Ammon's horn (tissue), 1 donor: Measurements from ENCODE around the gene ETV3.
A peak's percentile ranks its signal among the peaks of the same experiment; 100 is the strongest.
"Not testable (repeated sequence)": the region's sequence is repeated elsewhere in the genome, so short reads cannot be mapped to it uniquely, and the experiment has no call there.

Experiments used
- DNase-seq: peaks from one replicate; pipeline ENCODE4 v3.0.0-alpha.2; 2016; ENCODE audit warnings: low spot score

The ETV3 gene

GRCh38 chr1:157138220-157139051, at the start of gene ETV3:
TSS of gene ETV3 (minus strand) at chr1:157138395. CDS start at chr1:157136352, 2,043 bp downstream.
- peak; percentile 93 for DNase-seq

DNA sequence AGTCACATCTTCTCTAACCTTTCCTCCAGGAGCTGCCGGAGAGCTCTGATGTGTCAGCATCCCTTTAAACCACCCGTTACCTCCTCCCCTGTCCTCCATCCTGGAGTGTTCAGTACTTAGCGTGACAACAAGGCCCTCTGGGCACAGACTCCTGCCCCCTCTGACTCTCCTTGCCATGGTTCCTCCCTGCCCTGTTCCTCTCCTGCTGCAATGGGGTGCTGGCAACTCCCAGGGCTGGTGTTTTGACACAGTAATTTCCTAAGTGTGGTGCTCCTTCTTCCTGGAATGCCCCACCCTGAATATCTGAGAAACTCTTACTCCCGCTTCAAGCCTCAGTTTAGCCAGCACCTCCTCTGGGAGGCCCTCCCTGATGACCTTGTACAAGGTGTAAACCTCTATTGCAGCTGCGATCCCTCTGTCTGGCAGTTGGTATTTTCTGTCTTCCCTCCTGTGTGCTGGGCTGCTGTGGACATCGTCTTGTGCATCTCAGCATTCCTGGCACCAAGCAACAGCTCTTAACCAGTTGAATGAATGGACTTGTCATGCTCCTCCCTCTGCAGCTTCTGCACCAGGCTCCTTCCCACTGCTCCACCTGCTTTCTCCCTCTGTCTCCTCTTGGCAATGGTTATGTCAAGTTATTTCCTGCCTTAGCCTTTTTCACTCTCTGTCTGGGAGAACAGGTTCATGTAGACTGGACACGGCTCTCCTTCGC, 48.2 kb upstream of the ETV3 start:
- no peak for DNase-seq

DNA sequence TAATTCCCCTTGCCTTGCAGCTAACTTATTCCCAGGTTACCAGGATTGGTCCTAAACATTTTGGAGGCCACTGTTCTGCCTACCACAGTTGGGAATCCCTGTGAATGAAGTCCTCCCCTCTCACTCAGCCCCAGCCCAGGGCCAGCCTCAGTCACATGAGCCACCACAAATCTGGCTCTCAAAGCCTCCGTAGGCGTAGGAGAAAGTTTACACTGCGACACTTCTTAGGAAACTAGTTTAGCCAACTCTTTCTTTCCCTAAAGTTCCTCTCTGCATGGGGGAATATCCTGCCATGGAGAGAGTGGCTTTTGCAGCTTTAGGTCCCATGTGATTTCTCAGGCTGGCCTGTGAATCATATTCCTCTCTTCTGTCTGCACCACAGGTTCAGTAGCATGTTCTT, 45.7 kb upstream of the ETV3 start:
- DNase-seq, result no peak

- not testable (repeated sequence) for DNase-seq
Measured at GRCh38 chr1:157182371-157182770, 44.2 kb upstream of the ETV3 start.

DNA sequence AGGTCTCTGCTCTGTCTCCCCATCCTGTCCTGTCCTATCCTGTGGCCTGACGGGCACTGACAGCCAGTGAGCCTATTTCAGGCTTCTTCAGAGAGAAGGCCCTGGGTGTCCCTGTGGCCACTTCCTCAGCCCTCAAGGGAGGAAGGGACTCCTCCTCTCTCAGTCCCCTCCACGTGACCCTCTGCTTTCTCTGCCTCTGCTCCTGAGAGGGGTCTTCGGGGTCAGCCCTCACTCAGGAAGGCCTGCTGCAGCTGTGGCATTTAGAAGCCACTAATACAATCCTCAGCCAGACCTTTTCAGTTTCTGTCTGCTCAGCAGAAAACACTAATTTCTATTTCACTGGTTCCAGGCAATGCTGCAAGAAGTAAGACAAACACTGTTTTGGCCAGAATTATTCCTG, 43.6 kb upstream of the ETV3 start:
- no peak for DNase-seq

GRCh38 chr1:157181258-157181657, 43.1 kb upstream of the ETV3 start:
- DNase-seq, result no peak

- no peak for DNase-seq
Measured at GRCh38 chr1:157178490-157178889, 40.3 kb upstream of the ETV3 start.

DNA sequence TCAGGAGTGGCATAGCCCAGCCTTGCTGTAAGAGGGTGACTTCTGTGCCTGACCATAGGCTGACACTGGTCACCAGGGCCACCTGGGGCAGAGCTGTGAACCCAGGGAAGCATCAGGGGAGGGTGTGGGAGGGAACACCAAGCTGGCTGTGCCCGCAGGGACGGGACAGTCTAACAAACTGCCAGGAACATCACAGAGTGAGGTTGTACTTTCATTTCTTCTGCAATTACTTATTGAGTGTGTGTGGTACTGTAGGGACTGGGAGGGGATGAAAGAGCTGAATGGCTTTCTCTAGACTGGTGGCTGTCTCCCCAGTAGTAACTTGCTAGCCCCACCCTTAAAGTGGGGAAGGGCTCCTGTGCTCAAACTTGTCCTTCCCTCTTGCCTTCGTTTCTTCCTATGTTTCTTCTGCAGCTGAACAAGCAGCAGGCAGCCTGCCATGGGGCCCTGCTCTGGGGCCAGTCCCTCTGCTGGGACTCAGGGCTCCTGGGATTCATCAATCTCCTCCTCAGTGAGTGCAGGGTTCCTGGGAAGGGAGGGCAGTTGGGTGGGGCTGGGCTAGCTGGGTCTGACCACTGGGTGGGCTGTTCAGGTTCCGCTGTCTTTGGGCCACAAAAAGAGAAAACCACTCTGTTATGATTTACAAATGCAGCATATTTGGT, 39.7 kb upstream of the ETV3 start:
- no peak for DNase-seq

GRCh38 chr1:157176591-157177121, 38.5 kb upstream of the ETV3 start:
- DNase-seq, result no peak

- no peak for DNase-seq
Measured at GRCh38 chr1:157176016-157176415, 37.8 kb upstream of the ETV3 start.

DNA sequence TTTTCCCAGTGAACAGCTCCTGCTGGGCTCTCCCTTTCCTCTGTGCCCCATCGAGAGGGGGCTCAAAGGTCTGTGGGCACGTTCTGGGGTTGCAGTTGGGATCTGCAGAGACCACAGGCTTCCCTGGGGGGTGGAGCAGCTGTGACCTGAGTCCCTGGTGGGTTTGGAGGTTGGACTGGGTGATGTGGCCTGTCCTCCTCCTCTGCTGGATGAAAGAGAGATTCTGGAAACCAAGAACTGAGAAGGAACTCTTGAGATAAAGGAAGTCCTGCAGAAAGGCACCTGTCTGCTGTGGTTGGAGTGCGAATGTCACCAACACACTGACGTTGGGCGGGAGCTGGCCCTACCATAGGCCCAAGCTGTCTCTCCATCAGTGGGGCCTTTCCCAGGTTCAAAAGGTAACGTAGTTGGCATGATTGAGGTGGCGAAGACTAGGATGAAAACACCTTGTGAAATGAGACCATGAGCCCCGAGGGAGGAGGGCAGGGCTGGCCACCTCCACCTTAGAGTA, 35.8 kb upstream of the ETV3 start:
- no peak for DNase-seq

DNA sequence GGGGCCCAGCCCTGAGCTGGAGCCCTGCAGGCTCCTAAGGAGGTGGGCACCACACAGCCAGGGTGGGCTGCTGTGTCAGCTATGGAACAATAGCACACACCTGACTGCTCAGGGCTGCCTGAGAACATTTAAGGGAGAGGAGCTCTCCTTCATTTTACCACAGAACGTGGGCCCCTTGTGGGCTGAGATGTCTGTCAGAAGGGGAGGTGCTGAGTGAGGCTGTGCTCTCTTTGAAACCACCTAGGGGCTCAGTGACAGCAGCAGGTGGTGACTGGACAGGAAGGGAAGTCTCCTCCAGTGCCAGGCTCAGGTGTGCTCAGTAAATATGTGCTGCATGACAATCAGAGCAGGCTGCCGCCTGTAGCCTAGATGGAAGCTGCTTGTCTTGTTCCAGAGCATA, 35.0 kb upstream of the ETV3 start:
- not testable (repeated sequence) for DNase-seq

- not testable (repeated sequence) for DNase-seq
Measured at GRCh38 chr1:157172591-157172990, 34.4 kb upstream of the ETV3 start.

DNA sequence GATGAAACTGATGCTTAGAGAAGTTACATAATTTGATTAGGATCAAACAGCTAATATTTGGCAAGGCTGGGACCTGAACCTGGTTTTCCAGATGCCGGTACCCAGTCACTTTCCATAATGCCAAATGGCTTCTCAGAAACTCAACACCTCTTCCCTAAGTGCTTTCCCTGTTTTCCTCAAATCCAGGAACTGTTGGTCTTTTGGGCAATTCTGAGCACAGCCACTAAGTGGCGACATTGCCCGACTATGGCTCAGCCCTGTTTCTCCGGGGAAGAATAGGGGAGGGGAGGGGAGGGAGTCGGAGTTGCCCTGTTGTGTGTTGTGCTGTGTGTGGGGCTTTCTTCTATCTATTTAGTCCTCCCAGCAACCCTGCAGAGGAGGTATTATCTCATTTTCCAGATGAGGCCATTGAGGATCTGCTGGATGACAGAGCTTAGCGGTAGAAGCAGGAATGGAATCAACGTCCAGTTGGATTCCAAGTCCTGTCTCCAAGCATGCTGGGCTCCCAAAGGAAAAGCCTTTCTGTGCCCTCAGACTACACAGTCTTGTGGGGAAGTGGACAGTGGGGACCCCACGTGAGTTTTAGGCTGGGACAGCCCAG, 33.8 kb upstream of the ETV3 start:
- not testable (repeated sequence) for DNase-seq

DNA sequence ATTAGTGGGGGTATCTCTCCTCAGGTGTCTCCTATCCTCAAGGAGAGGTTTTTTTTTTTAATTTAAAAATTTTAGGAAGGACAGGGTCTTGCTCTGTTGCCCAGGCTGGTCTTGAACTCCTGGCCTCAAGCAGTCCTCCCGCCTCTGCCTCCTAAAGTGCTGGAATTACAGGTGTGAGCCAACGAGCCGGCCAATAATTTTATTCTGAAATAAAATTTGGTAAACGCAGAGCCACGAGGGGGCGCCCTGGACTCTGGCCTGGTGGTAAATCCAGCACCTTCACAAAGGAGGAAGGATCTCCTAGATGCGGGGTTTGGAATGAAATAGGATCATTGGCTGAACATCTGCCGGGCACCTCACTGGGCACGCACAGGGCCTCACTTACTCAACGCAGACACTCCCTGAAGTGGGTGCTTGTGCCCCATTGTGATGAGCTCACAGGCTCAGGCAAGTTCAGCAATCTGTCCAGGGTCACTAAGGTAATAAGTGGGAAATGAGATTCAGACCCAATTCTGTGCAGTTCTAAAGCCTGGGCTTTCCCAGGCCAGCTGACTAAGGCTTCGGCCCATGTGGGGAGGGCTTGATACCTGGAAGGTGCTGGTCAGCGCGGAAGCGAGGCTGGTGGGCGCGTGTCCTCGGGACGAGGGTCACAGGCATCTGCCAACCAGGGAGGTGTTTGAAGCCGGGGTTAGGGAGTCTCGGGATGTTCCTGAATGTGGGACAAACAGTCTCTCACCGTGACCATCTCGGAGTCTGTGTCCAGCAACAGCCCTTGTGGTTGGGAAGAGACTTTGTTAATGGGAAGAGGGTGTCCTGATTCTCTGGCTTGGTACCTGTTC, 32.7 kb upstream of the ETV3 start:
- DNase-seq, result no peak

GRCh38 chr1:157168015-157168414, 29.8 kb upstream of the ETV3 start:
- no peak for DNase-seq

DNA sequence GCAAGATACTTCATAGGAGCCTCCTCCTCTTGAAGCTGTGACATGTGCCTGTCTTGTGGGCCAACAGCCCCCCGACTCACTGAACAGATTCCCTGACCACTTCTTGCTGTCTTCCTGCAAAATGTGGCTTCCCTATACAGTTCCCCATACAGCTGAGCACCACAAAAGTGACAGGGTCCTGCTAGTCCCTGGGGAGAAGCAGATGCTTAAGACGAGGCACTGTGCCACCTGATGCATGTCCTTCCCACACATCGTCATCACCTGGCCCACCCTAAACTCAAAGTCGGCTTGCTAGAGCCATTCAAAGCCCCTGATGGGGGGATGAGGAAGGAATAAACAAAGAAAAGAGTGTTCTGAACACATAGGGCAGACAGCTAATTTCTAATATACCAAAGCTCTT, 29.2 kb upstream of the ETV3 start:
- no peak for DNase-seq

- no peak for DNase-seq
Measured at GRCh38 chr1:157166590-157166989, 28.4 kb upstream of the ETV3 start.

- DNase-seq, result peak; percentile 73
Measured at GRCh38 chr1:157163273-157164127, 25.3 kb upstream of the ETV3 start.

DNA sequence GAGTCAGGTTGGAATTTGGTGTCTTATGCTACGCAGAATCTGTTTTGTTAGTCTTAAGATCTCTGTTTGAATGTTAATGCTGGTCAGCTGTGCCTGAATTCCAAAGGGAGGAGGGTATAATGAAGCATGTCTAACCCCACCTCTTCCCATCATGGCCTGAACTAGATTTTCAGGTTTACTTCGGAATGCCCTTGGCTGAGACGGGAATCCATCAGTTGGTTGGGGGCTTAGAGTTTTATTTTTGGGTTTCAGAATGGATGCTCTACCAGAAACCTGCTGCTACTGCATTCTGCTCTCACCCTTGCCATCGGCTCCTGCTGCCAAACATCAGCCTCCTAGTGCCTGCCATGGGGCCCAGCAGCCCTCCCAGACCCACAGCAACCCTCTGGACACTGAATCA, 24.1 kb upstream of the ETV3 start:
- no peak for DNase-seq
